Iris pigment epithelial cell (primary cell): ENCODE data around the gene ELP4.

ENCODE experiments used
- DNase-seq: peaks from one replicate; pipeline ENCODE4 v3.0.0-alpha.2; 2011; ENCODE audit warnings: low read depth

Gene ELP4

GRCh38 chr11:31824879-31825837 lies 315.6 kb downstream of the ELP4 start:
- no peak for DNase-seq

- no peak for DNase-seq
Measured at GRCh38 chr11:31825838-31826484, 316.4 kb downstream of the ELP4 start.

GRCh38 chr11:31826536-31827438 lies 317.2 kb downstream of the ELP4 start:
- DNase-seq, result no peak

GRCh38 chr11:31827455-31828206 lies 318.1 kb downstream of the ELP4 start:
- DNase-seq, result no peak

GRCh38 chr11:31828217-31828616 lies 318.6 kb downstream of the ELP4 start:
- no peak for DNase-seq

GRCh38 chr11:31830406-31830805 lies 320.8 kb downstream of the ELP4 start:
- no peak for DNase-seq

GRCh38 chr11:31834237-31834636 lies 324.7 kb downstream of the ELP4 start:
- no peak for DNase-seq
